K562 (cell line): ENCODE measurements around the gene PDPK1. TPM values are rescaled to one million over a fixed set of nuclear protein-coding genes. Genes with fewer than 3 reads are reported as not detected.
A peak's percentile ranks its signal among the peaks of the same experiment; 100 is the strongest.

Experiments used
- BRCA1 ChIP-seq, 2 experiments: fragments of 450-650 bp in 1 of 2; sonication (generic) in 1 of 2; formaldehyde crosslinking in 1 of 2; IDR thresholded peaks; 2 replicates each; pipeline versions ENCODE4 v1.5.0 to v1.6.1; 2017 to 2020; ENCODE audit warnings: mild to moderate bottlenecking in 1 of 2, missing genetic modification reagents in 1 of 2
- CBFB ChIP-seq: sonication (generic); formaldehyde crosslinking; IDR thresholded peaks from 2 replicates; pipeline ENCODE4 v1.4.0; 2020; ENCODE audit warnings: mild to moderate bottlenecking, missing genetic modification reagents
- EWSR1 ChIP-seq: fragments of 450-650 bp; IDR thresholded peaks from 2 replicates; pipeline ENCODE4 v1.6.1; 2018; ENCODE audit warnings: borderline replicate concordance, mild to moderate bottlenecking, low read depth, moderate library complexity; ENCODE audit not compliant: partially characterized antibody
- FOS ChIP-seq: IDR thresholded peaks from 3 replicates; pipeline ENCODE4 v1.6.1; 2011; ENCODE audit not compliant: insufficient read length; ENCODE audit errors: extremely low read depth
- HIVEP1 ChIP-seq: fragments of 250-450 bp; sonication (Bioruptor Pico); IDR thresholded peaks from 2 replicates; pipeline ENCODE4 v1.4.0; 2020; ENCODE audit warnings: mild to moderate bottlenecking
- JUN ChIP-seq, 2 experiments: sonication (generic) in 1 of 2; formaldehyde crosslinking in 1 of 2; IDR thresholded peaks; 2 replicates each; pipeline versions ENCODE4 v1.6.1 to v1.8.0; 2012 to 2022; ENCODE audit warnings: borderline replicate concordance in 2 of 2, mild to moderate bottlenecking in 2 of 2, improper control_type of control experiment in 1 of 2, low read depth in 1 of 2, low read length in 1 of 2, missing genetic modification reagents in 1 of 2
- JUNB ChIP-seq: fragments of 450-650 bp; formaldehyde crosslinking; conservative IDR thresholded peaks from 2 replicates; pipeline ENCODE4 v1.4.0; 2020; ENCODE audit warnings: mild to moderate bottlenecking
- KHSRP ChIP-seq: fragments of 450-650 bp; IDR thresholded peaks from 2 replicates; pipeline ENCODE4 v1.6.1; 2017
- MTA2 ChIP-seq: fragments of 450-650 bp; IDR thresholded peaks from 2 replicates; pipeline ENCODE4 v1.6.1; 2016; ENCODE audit warnings: low read depth
- NCOA2 ChIP-seq, 2 experiments: fragments of 450-650 bp; IDR thresholded peaks; 2 replicates each; pipeline ENCODE4 v1.6.1; 2018; ENCODE audit warnings: mild to moderate bottlenecking in 2 of 2, moderate library complexity in 1 of 2; ENCODE audit not compliant: partially characterized antibody in 2 of 2
- NR4A1 ChIP-seq, 2 experiments: fragments of 250-450 bp in 1 of 2; fragments of 450-650 bp in 1 of 2; sonication (Bioruptor Pico) in 1 of 2; IDR thresholded peaks; 2 replicates each; pipeline versions ENCODE4 v1.4.0 to v1.6.1; 2016 to 2020; ENCODE audit warnings: mild to moderate bottlenecking in 2 of 2, missing compliant biosample characterization in 1 of 2, missing genetic modification characterization in 1 of 2, moderate library complexity in 1 of 2
- PHB ChIP-seq: fragments of 250-450 bp; sonication (Bioruptor Pico); IDR thresholded peaks from 2 replicates; pipeline ENCODE4 v1.5.0; 2021
- PPARD ChIP-seq: fragments of 250-450 bp; sonication (Bioruptor Pico); IDR thresholded peaks from 2 replicates; pipeline ENCODE4 v1.8.0; 2022; ENCODE audit warnings: inconsistent platforms, mild to moderate bottlenecking, moderate library complexity
- TBL1XR1 ChIP-seq, 2 experiments: IDR thresholded peaks; 2 replicates each; pipeline ENCODE4 v1.6.1; 2012; ENCODE audit warnings: improper control_type of control experiment in 2 of 2, low read length in 2 of 2, mild to moderate bottlenecking in 1 of 2
- TEAD1 ChIP-seq, 2 experiments: fragments of 450-650 bp in 1 of 2; sonication (generic) in 1 of 2; formaldehyde crosslinking; IDR thresholded peaks; 2 replicates each; pipeline versions ENCODE4 v1.4.0 to v1.8.0; 2020 to 2022; ENCODE audit warnings: mild to moderate bottlenecking in 2 of 2, missing genetic modification reagents in 1 of 2
- TEAD4 ChIP-seq, 2 experiments: sonication (generic) in 1 of 2; formaldehyde crosslinking in 1 of 2; IDR thresholded peaks; 2 replicates each; pipeline versions ENCODE4 v1.6.1 to v1.8.0; 2012 to 2022; ENCODE audit warnings: borderline replicate concordance in 1 of 2, inconsistent platforms in 1 of 2, low read length in 1 of 2, mild to moderate bottlenecking in 1 of 2, missing genetic modification reagents in 1 of 2
- TOE1 ChIP-seq, 2 experiments: fragments of 450-650 bp in 1 of 2; sonication (generic) in 1 of 2; formaldehyde crosslinking in 1 of 2; IDR thresholded peaks; 2 replicates each; pipeline versions ENCODE4 v1.7.1 to v1.8.0; 2016 to 2022; ENCODE audit warnings: borderline replicate concordance in 2 of 2, mild to moderate bottlenecking in 2 of 2, antibody characterized with exemption in 1 of 2, inconsistent platforms in 1 of 2, low read depth in 1 of 2, missing genetic modification reagents in 1 of 2, moderate library complexity in 1 of 2
- ZFP30 ChIP-seq: fragments of 250-450 bp; sonication (Bioruptor Pico); IDR thresholded peaks from 2 replicates; pipeline ENCODE4 v1.8.0; 2022; ENCODE audit warnings: moderate library complexity, mild to moderate bottlenecking, inconsistent platforms, borderline replicate concordance
- ZNF778 ChIP-seq: fragments of 450-650 bp; formaldehyde crosslinking; IDR thresholded peaks from 2 replicates; pipeline ENCODE4 v1.4.0; 2020; ENCODE audit warnings: mild to moderate bottlenecking, moderate library complexity
- polyA plus RNA-seq, 8 experiments: library from polyadenylated mRNA; depleted of rRNA in 4 of 8; stranded (reverse) in 5 of 8; unstranded in 3 of 8; fragments of >200 nt; fragmentation: Nextera tagmentation in 2 of 8; fragmentation: Illumina TruSeq in 1 of 8; extraction: Ambion mirVana in 2 of 8; extraction: Trizol in 1 of 8; gene quantifications; 2 replicates each; pipeline versions ENCODE4 v1.2.1 to v1.2.3, GENCODE V29; 2011 to 2014; ENCODE audit warnings: inconsistent platforms in 1 of 8, missing spikeins in 1 of 8
- total RNA-seq, 7 experiments: library from RNA; depleted of rRNA in 6 of 7; stranded (reverse); fragments of >200 nt in 6 of 7; fragmentation: Illumina TruSeq in 2 of 7; extraction: Trizol in 2 of 7; gene quantifications; 2 replicates each; pipeline versions ENCODE4 v1.2.1 to v1.2.3, GENCODE V29; 2011 to 2021; ENCODE audit warnings: low replicate concordance in 1 of 7
- TF ChIP-seq, protein P1 (sequence below): fragments of 250-450 bp; sonication (Bioruptor Pico); IDR thresholded peaks from 2 replicates; pipeline ENCODE4 v1.8.0; 2022; ENCODE audit warnings: moderate library complexity, mild to moderate bottlenecking, inconsistent platforms
- TF ChIP-seq, protein P2 (sequence below): fragments of 250-450 bp; sonication (Bioruptor Pico); IDR thresholded peaks from 2 replicates; pipeline ENCODE4 v1.4.0; 2020; ENCODE audit warnings: mild to moderate bottlenecking, moderate library complexity

The PDPK1 gene
- total and polyA plus RNA-seq, 9 of the 15 experiments (the other 6 are each of a cell fraction or from before 2014, with no cell fraction given): 4.0 to 37.2 (median 18.7) TPM

DNA sequence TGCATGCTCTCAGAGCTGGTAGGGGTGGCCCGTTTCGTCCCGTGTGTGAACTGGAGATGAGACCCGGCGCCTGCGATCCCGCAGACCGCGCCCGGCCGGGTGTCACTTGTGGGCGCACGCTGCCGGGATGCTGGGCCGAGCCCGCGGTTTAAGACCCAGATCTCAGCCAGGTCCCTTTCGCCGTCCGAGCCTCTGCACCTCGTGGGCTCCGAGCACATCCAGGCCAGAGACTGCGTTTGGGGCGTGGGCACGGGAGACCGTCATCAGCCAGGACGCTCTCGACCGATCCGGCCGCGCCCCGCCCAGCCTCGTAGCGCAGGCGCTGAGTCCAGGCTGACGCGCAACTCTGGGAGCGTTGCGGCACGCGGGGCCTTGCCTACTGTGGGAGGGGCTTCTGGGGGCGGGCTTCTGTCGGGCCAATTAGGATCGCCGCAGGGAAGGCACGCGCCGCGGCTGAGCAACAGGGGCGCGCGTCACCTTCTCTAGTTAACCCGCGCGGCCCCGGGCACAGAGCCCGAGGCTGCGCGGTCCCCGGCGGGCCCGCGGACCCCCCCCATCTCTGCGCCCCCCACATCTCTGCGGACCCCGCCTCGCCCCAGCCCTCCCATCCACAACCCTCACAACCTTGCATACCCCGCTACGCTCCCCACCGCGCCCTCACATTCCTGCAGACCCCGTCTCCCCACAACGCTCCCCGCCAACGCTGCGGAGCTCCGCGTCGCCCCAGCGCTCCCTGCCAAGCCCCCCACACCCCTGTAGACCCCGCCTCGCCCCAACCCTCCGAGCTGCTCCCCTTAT is 5.9 kb upstream of the PDPK1 start (continued):
- TF ChIP-seq, protein P1, sequence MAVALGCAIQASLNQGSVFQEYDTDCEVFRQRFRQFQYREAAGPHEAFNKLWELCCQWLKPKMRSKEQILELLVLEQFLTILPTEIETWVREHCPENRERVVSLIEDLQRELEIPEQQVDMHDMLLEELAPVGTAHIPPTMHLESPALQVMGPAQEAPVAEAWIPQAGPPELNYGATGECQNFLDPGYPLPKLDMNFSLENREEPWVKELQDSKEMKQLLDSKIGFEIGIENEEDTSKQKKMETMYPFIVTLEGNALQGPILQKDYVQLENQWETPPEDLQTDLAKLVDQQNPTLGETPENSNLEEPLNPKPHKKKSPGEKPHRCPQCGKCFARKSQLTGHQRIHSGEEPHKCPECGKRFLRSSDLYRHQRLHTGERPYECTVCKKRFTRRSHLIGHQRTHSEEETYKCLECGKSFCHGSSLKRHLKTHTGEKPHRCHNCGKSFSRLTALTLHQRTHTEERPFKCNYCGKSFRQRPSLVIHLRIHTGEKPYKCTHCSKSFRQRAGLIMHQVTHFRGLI: no peak
- TF ChIP-seq JUN (IDR thresholded peaks at IDR 0.05; ENCODE audit: borderline replicate concordance, low read depth, low read length) (peak; percentile 48; the same call in 1 of the 2 replicates), JUN (CRISPR knock-in tag; IDR thresholded peaks at IDR 0.05; ENCODE audit: borderline replicate concordance) (no peak), PHB (CRISPR knock-in tag) (0 out of 2 replicates have a peak, but pooled peaks have one; percentile 12), EWSR1 (no peak), TEAD1 (CRISPR knock-in tag; IDR thresholded peaks at IDR 0.05) (peak in 1 of 2 experiments; percentile 89; a peak in 2 of 4 replicates), FOS (no peak), JUNB (CRISPR knock-in tag) (no peak), CBFB (no peak), TEAD4 (IDR thresholded peaks at IDR 0.05; ENCODE audit: low read length) (0 out of 2 replicates have a peak, but pooled peaks have one; percentile 6), TEAD4 (CRISPR knock-in tag; IDR thresholded peaks at IDR 0.05; ENCODE audit: borderline replicate concordance) (no peak), MTA2 (no peak), TBL1XR1 (IDR thresholded peaks at IDR 0.05; ENCODE audit: low read length in 2 of 2) (no peak), TOE1 (IDR thresholded peaks at IDR 0.05; ENCODE audit: borderline replicate concordance) (0 out of 2 replicates have a peak, but pooled peaks have one; percentile 4), TOE1 (CRISPR knock-in tag; IDR thresholded peaks at IDR 0.05; ENCODE audit: borderline replicate concordance, low read depth) (no peak), NR4A1 (CRISPR knock-in tag; IDR thresholded peaks at IDR 0.05) (no peak), NR4A1 (tag; IDR thresholded peaks at IDR 0.05) (0 out of 2 replicates have a peak, but pooled peaks have one; percentile 16), KHSRP (no peak), ZNF778 (CRISPR knock-in tag) (no peak), BRCA1 (IDR thresholded peaks at IDR 0.05) (no peak), BRCA1 (CRISPR knock-in tag; IDR thresholded peaks at IDR 0.05) (no peak), HIVEP1 (CRISPR knock-in tag) (no peak), ZFP30 (no peak), NCOA2 (IDR thresholded peaks at IDR 0.05; ENCODE audit: partially characterized antibody in 2 of 2) (no peak), PPARD (CRISPR knock-in tag) (no peak)
- TF ChIP-seq, protein P2, sequence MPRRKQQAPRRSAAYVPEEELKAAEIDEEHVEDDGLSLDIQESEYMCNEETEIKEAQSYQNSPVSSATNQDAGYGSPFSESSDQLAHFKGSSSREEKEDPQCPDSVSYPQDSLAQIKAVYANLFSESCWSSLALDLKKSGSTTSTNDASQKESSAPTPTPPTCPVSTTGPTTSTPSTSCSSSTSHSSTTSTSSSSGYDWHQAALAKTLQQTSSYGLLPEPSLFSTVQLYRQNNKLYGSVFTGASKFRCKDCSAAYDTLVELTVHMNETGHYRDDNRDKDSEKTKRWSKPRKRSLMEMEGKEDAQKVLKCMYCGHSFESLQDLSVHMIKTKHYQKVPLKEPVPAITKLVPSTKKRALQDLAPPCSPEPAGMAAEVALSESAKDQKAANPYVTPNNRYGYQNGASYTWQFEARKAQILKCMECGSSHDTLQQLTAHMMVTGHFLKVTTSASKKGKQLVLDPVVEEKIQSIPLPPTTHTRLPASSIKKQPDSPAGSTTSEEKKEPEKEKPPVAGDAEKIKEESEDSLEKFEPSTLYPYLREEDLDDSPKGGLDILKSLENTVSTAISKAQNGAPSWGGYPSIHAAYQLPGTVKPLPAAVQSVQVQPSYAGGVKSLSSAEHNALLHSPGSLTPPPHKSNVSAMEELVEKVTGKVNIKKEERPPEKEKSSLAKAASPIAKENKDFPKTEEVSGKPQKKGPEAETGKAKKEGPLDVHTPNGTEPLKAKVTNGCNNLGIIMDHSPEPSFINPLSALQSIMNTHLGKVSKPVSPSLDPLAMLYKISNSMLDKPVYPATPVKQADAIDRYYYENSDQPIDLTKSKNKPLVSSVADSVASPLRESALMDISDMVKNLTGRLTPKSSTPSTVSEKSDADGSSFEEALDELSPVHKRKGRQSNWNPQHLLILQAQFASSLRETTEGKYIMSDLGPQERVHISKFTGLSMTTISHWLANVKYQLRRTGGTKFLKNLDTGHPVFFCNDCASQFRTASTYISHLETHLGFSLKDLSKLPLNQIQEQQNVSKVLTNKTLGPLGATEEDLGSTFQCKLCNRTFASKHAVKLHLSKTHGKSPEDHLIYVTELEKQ (CRISPR knock-in tag): no peak
